Stimulated activated CD4-positive, alpha-beta T cell treated with anti-CD3 and anti-CD28 coated beads, Interleukin-2, amount 100 ng/mL, for 24 hours (primary cell): ENCODE data around the gene CTR9.

ENCODE experiments used
- DNase-seq, 2 donors: peaks; one replicate each; pipeline ENCODE4 v3.0.0-alpha.2; 2020

CTR9 gene

GRCh38 chr11:10829139-10829538 is 78.1 kb downstream of the CTR9 start:
- DNase-seq, result no peak
